ENCODE data around the gene B4GALT2. TPM values are rescaled to one million over a fixed set of nuclear protein-coding genes. Genes with fewer than 3 reads are reported as not detected.

Gene B4GALT2
- total RNA-seq, 4 donors from 2014 or later = 45.3 to 94.5 (median 77.5) TPM

DNA sequence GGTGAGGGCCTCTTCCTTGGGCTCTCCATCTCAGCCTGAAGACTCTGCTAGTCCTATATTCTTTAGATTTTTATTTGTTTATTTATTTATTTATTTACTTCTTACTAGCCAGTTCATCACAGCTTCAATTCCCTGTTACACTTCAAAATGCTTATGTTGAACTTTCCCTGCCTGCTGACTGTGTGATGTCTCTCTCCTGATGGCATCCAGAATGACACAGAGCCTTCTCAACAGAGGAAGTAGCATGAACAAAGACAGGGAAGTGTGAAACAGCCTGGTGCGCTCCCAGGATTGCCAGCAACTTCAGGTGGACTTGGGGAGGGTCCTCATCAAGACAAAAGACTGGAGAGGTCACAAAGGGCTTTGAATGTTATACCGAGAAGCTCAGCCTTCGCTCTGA lies 36.6 kb upstream of the B4GALT2 start:
- H3K27me3 ChIP-seq = no peaks in the 10 kb centered on the region
- TF ChIP-seq POLR2A (IDR thresholded peaks at IDR 0.05; ENCODE audit: low read depth) (no peak), EP300 (IDR thresholded peaks at IDR 0.05) (no peak), CTCF (IDR thresholded peaks at IDR 0.05) (no peak), POLR2AphosphoS5 (IDR thresholded peaks at IDR 0.05) (no peak)
- intact Hi-C loops (cut with DNase I) = no loop called here
- no peak overlapping the region for H3K4me3 ChIP-seq
- no peaks in the 10 kb centered on the region for H3K9me3 ChIP-seq
- no peak overlapping the region for H3K27ac ChIP-seq (replicated peaks in 1 of 4)
- no peak for DNase-seq (ENCODE audit: extremely low spot score)
- H3K36me3 ChIP-seq = peaks cover 0 to 7% (median 0%) of the 10 kb centered on the region in 4 donors
- 85% methylated on average over 3 of the region's 3 CpGs for WGBS
- peaks cover 10 to 28% (median 26%) of the 10 kb centered on the region in 4 donors for H3K4me1 ChIP-seq

DNA sequence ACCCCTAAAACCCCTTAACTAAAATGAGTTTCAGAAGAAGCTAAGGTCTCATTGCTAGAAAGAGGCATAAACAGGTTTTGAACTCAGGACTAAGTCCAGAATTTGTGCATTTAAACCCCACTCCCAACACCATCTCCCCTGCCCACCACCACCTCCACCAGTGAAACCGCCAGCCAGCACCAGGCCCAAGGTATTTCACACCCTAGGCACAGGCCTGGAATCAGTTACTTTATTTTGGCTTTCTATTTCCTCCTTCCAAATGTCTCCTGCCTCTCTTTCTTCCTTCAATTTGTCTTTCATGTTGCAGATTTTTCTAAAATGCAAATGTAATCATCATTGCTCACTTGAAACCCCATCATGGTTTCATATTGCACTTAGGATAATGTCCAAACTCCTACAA lies 34.1 kb upstream of the B4GALT2 start:
- WGBS = 93% methylated on average over 1 of the region's 1 CpG
- Histone ChIP-seq H3K36me3 (peaks cover 0 to 11% (median 9%) of the 10 kb centered on the region in 4 donors), H3K27me3 (no peaks in the 10 kb centered on the region), H3K4me1 (peaks cover 27 to 52% (median 45%) of the 10 kb centered on the region in 4 donors), H3K4me3 (no peak overlapping the region), H3K9me3 (no peaks in the 10 kb centered on the region), H3K27ac (replicated peaks in 1 of 4) (peak overlapping the region in 2 of 4 donors; percentile 7 to 92)
- no peak for DNase-seq (ENCODE audit: extremely low spot score)
- TF ChIP-seq POLR2A (IDR thresholded peaks at IDR 0.05; ENCODE audit: low read depth) (no peak), EP300 (IDR thresholded peaks at IDR 0.05) (no peak), POLR2AphosphoS5 (IDR thresholded peaks at IDR 0.05) (no peak), CTCF (IDR thresholded peaks at IDR 0.05) (no peak)
- intact Hi-C loops (cut with DNase I) = no loop called here

GRCh38 chr1:43945674-43946235 lies 33.3 kb upstream of the B4GALT2 start:
- 8% methylated on average over 3 of the region's 3 CpGs for whole genome bisulfite sequencing
- Histone ChIP-seq H3K4me3 (peak overlapping the region; percentile 72 to 86 (median 84)), H3K4me1 (peaks cover 31 to 52% (median 45%) of the 10 kb centered on the region in 4 donors), H3K9me3 (no peaks in the 10 kb centered on the region), H3K27me3 (no peaks in the 10 kb centered on the region), H3K36me3 (peaks cover 0 to 18% (median 16%) of the 10 kb centered on the region in 4 donors), H3K27ac (replicated peaks in 1 of 4) (peak overlapping the region; percentile 92 to 97 (median 94))
- no peak for TF ChIP-seq POLR2A (IDR thresholded peaks at IDR 0.05; ENCODE audit: low read depth)
- DNase-seq (ENCODE audit: extremely low spot score) = no peak
- intact Hi-C loops (cut with DNase I) = no loop called here

GRCh38 chr1:43946236-43947060 lies 32.6 kb upstream of the B4GALT2 start, which contains the start of gene IPO13:
TSS of gene IPO13 (plus strand) at chr1:43946950. CDS start at chr1:43947601, 651 bp downstream.
- peaks cover 0 to 22% (median 18%) of the 10 kb centered on the region in 4 donors for H3K36me3 ChIP-seq
- H3K27me3 ChIP-seq = no peaks in the 10 kb centered on the region
- TF ChIP-seq EP300 (IDR thresholded peaks at IDR 0.05) (no peak), POLR2AphosphoS5 (IDR thresholded peaks at IDR 0.05) (peak; percentile 80 to 91), CTCF (IDR thresholded peaks at IDR 0.05) (peak; percentile 76 to 80 (median 78)), POLR2A (IDR thresholded peaks at IDR 0.05; ENCODE audit: low read depth) (peak; percentile 59)
- H3K27ac ChIP-seq (replicated peaks in 1 of 4) = peak within 1 kb of the TSS; percentile 92 to 97 (median 94)
- 2% methylated on average over 10 of the region's 74 CpGs for WGBS
- intact Hi-C loops (cut with DNase I) = no loop called here
- peaks cover 36 to 55% (median 47%) of the 10 kb centered on the region in 4 donors for H3K4me1 ChIP-seq
- DNase-seq (ENCODE audit: extremely low spot score) = peak; percentile 99
- H3K9me3 ChIP-seq = no peaks in the 10 kb centered on the region
- peak within 1 kb of the TSS; percentile 72 to 86 (median 84) for H3K4me3 ChIP-seq
